IMR-90 (cell line): ENCODE results near the gene COL4A2.

Experiments used
- CEBPB ChIP-seq: IDR thresholded peaks from 2 replicates; pipeline ENCODE4 v1.6.1; 2012; ENCODE audit warnings: low read depth, low read length, improper control_type of control experiment
- POLR2A ChIP-seq: IDR thresholded peaks from 2 replicates; pipeline ENCODE4 v1.6.1; 2012; ENCODE audit warnings: mild to moderate bottlenecking, low read depth, low read length
- RAD21 ChIP-seq: IDR thresholded peaks from 2 replicates; pipeline ENCODE4 v1.6.1; 2012; ENCODE audit warnings: low read length, improper control_type of control experiment
- RCOR1 ChIP-seq: IDR thresholded peaks from 2 replicates; pipeline ENCODE4 v1.6.1; 2012; ENCODE audit warnings: mild to moderate bottlenecking, low read length, improper control_type of control experiment; ENCODE audit not compliant: insufficient replicate concordance
- TF ChIP-seq, protein P1 (sequence below): conservative IDR thresholded peaks from 2 replicates; pipeline ENCODE4 v1.5.1; 2012; ENCODE audit warnings: mild to moderate bottlenecking, low read depth, low read length, improper control_type of control experiment

DNA sequence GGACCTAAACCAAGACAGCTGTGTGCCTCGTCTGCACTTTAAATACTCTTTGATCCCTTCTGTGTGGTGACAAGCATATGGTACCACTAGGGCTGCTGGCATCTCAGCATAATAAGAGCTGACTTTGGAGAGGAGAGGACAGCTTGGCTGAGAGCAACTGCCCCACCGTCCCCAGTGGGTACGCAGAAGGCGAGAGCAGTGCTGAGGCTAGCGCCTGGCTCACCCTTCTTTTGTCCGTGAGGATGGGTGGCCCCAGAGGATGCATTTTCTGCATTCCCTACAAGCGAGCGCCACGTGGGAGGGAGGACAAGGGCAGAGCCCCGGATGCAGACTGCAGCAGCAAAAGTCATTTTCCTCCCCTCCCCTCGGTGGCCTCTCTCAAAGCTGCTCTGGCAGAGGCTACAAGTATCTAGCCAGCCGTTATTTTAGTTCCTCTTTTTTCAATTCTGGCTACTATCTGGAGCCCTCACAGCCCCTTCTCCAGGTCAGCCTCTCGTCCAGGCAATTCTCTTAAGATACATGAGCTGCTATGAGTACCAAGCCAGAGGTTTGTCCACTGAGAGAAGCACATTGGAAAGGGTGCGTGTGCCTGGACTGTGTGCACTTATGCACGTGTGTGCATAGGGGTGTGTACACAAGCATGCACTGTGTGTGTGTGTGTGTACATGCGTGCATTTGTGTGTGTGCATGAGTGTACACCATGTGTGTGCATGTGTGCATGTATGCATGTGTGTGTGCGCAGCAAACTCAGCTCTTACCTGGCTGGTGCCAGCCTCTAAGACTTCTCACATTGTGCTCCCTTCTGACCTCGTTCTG is 203.1 kb downstream of the COL4A2 start:
- TF ChIP-seq RCOR1 (no peak), RAD21 (no peak), POLR2A (no peak), CEBPB (no peak)
- TF ChIP-seq, protein P1, sequence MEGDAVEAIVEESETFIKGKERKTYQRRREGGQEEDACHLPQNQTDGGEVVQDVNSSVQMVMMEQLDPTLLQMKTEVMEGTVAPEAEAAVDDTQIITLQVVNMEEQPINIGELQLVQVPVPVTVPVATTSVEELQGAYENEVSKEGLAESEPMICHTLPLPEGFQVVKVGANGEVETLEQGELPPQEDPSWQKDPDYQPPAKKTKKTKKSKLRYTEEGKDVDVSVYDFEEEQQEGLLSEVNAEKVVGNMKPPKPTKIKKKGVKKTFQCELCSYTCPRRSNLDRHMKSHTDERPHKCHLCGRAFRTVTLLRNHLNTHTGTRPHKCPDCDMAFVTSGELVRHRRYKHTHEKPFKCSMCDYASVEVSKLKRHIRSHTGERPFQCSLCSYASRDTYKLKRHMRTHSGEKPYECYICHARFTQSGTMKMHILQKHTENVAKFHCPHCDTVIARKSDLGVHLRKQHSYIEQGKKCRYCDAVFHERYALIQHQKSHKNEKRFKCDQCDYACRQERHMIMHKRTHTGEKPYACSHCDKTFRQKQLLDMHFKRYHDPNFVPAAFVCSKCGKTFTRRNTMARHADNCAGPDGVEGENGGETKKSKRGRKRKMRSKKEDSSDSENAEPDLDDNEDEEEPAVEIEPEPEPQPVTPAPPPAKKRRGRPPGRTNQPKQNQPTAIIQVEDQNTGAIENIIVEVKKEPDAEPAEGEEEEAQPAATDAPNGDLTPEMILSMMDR: no peak
